Measurements from ENCODE around the gene IQGAP1.

DNA sequence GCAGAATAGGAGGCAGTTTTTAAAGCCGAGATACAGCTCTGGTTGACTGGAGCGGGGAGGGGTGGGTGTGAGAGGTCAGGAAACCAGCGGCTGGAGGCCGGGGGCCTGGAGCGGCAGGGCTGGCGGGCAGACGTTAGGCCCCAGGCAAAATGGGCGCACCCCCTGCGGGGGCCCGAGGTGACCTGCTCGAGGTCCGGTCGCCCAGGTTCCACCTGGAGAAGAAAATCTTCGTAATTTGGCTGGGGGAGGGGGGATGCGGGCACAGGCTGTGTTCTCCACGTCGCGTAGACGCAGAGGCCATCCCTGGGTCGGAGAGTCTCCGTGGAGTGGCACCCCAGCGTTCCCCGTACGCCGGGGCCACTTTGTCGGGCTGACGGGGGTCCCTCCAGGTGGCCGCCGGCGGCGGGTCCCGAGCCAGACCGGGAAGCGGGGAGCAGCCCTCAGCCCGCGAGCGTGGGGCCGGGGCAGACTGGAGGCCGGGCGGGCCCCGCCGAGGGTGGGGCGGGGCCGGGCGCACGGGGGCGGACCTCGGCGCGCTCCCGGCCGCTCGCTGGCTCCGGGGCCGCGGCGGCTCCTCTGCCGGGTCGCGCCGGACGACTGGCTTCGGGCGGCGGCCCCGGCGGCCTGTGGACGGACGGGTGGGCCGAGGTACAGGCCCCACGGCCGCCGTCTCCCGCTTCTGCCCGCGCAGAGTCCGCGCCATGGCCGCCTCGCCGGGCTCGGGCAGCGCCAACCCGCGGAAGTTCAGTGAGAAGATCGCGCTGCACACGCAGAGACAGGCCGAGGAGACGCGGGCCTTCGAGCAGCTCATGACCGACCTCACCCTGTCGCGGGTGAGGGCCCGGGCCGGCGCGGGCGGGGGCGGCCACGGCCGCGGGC lies 141.6 kb downstream of the IQGAP1 start, which contains the start of gene CRTC3:
- peak in 1 of 3 donors; percentile 44 for TF ChIP-seq POLR2AphosphoS5 (IDR thresholded peaks at IDR 0.05)
- TF ChIP-seq CTCF (IDR thresholded peaks at IDR 0.05), result no peak
